HG03060 (cell line): ENCODE results near the gene EXOC7.

Source experiments
- ATAC-seq: cut with Tn5 transposase; IDR thresholded peaks from one replicate; pipeline ENCODE4 v1.9.1; 2021; ENCODE audit warnings: low read depth, moderate number of reproducible peaks; ENCODE audit not compliant: unreplicated experiment

Gene EXOC7

DNA sequence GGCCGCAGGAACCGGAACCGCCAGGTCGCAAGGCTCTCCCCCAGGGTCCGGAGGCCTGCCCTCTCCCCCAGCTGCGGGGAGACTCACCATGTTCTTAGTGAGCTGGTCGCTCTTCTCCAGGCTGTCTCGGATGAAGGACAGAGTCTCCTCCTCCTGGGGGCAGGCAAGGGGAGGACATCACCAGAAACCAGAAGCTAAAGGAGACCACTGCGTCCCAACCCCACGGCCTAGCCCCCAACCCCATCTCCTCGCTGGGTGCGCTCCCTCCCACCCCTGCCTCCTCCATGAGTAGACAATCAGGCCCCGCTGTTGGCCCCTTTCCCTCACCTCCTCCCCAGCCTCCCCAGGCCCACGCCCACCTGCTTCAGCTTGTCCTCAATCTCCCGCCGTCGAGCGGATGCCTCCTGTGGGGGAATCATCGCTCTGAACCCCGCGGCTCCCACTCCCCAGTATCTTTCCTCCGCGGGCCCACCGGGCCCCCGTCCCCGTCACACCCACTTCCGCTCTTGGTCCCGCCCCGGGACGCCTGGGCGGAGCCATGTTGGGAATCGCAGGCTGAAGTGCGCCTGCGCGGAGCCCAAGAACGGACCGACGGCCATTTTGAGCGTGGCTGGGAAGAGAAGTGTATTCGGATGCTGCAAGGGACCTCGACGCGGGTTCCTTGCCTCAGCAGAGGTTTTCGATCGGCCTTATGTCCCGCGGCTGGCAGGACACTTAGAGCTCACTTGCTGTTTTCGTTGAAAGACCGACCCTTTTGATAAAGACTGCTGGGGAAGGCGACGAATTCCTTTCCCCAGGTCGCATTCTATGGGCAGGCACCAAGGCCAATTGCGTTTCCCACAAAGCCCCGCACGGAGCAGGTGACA, at the start of gene EXOC7:
Gene EXOC7 (minus strand): TSS at position 514 of the 866 bp plus-strand sequence. CDS start 95 bp downstream, at position 419.
- ATAC-seq = no peak

DNA sequence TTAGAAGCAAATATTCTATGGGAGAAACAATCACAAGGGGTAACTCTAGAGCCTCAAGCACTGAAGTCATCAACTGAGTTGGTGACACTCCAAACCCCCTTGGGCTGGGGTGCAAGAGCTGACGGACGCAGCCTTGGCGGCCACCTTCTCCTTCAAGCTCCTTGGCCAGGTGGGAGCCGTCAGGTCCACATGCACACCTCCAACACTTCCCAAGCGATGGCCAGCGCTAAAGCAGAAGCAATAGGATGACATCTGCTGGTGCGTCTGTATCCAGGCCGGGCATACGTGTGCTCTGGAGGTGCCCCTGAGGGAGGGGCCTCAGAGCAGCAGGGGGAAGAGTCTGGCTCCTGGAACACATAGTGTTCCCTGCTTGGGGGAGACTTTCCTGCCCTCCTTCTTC, 49.6 kb upstream of the EXOC7 start:
- ATAC-seq = no peak

DNA sequence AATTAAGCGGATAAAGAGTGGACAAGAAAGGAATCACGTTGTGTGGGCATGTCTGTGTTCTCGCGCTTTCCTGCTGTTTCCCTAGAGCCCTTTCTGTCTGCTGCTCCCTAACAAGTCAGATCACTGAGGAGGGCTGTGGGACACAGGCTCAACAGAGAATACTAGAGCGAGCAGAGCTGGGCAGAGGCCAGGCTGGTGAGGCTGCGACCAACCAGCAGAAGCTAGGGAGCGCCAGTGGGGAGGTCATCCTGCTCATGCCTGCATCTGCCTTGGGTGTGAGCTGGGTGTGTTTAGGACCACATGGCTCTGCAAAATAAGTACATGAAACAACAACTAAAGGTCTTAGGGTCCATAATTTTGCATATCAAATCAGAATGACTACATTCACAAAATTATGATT, 49.0 kb upstream of the EXOC7 start:
- ATAC-seq = no peak

DNA sequence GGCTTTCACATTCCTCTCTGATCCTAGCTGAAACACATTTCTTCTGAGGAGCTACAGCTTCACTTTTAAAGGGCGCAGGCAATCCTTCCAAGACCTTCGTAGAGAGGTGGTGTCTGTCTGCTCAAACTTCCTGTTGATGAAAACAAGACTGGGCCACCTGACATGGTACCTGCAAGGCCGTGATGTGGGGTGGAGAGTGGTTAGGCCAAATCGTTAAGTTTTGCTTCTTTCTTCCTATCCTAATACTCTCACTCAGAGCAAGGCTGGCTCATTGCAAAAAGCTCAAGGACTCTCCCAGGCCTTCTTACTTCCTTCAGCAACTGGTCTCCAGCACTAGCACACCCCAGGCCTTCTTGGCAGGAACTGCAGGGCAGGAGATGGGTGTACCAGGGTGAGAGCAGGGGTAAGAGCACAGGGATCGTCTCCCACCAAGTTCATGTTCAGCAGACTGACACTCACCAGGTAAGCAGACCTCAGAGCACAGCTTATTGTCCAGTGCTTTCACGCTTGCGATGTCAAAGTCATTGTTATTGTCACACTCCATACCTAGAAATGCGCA, 48.4 kb upstream of the EXOC7 start:
- no peak for ATAC-seq

DNA sequence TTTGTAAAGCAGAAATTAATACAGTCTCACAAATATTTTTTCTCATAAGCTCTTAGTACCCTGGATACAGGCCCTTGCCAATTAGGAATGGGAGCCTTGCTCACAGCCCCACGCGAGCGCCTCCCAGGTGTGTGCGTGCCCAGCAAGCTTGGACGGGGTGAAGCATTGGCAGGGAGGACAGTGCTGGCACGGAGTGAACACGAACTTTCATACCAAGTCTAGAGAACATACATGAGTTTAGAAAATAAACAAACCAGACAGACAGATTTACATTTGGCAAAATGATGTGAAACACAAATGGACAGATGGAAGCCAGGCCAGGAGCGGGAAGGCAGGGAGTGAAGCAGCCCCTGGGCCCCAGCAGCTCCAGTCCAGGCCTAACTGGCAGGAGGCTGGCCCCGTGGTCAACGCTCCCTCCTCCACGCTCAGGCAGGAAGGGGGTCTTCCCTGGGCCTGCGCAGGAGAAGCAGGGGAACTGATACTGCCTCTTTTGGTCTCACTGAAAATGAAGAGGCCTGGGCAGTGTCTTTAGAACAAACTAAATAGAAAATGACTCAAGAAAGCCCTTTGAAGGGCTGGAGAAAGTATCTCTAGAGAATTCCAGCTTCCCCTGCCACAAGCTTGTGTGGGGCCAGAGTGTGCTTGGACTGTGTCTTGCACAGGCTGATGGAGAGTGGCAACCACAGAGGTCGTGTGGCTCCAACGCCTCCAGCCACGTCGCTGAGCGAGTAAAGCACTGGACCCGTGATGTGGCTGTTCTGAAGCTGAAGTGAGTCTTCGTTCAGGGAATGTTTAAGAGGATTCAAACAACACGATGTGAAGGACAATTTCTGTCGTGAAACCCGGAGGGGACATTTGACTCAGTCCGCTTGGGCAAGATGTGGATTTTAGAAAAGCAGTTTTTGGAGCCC, 47.4 kb upstream of the EXOC7 start:
- no peak for ATAC-seq

DNA sequence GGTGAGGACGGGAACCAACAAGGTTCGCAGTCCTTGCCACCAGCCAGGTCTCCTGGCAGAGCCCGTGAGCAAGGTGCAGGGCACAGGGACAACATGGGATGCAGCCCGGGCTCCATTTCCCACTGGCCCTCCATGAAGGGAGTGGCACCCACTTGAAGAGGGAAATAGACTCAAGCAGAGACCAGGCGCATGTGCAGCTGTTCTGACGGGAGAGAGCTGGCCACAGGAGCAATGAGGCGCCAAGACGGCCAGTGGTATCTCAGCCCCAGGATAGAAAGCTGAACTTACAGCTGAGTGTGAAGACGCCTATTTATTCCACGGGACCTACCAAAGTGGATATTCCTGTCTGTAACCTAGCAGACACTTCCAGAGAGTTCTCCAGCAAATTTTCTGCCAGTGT, 45.6 kb upstream of the EXOC7 start:
- ATAC-seq = no peak

DNA sequence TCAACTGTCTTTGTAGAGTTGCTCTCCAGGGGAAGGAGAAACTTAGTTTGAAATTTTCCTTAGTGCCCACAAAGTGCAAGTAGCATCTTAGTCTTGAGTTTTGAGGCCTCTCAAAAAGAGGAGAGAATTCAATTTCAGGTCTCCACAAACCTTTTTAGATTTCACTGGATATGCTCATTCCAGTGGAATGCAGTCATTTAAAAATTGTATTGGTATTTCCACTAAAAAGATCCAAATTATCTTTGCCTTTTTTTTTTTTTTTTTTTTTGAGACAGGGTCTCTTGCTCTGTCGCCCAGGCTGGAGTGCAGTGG, 44.4 kb upstream of the EXOC7 start:
- ATAC-seq = no peak

GRCh38 chr17:76147211-76148014, 43.8 kb upstream of the EXOC7 start:
- ATAC-seq = no peak

DNA sequence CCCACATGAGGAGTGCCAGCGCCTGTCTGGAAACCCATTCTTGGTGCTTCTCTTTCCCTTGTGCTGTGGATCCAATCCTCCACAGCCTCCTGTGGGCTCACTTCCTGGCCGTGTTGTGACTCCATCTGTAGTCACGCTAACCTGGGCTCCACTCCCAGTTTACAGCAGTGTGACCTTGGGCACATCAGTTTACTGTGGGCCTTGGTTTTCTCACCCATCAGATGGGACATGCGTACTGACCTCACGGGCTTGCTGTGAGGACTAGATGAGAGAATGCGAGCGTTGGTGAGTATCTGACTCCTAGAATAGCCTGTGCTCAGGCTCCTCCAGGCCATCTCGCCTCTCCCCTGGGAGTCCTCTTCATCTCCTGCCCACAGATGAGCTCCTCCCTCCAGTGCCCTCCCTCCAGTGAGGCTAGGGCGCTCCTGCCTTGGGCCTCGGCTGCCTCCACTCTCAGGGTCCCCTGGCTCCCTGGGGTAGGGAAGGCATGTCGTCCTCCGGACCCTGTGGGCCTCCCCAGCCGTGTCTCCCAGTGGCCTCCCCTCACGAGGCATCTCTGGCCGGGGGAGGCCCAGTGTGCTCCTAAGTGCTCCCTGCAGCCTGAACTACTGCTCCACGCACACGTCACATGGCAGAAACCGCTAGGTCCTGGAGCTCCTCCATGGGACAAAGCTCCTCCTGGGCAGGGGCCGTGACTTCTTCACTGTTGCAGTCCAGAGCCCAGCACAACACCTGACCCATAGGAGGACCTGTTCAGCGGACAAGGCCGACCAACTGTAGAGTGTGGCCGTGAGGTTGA, 42.7 kb upstream of the EXOC7 start:
- no peak for ATAC-seq

DNA sequence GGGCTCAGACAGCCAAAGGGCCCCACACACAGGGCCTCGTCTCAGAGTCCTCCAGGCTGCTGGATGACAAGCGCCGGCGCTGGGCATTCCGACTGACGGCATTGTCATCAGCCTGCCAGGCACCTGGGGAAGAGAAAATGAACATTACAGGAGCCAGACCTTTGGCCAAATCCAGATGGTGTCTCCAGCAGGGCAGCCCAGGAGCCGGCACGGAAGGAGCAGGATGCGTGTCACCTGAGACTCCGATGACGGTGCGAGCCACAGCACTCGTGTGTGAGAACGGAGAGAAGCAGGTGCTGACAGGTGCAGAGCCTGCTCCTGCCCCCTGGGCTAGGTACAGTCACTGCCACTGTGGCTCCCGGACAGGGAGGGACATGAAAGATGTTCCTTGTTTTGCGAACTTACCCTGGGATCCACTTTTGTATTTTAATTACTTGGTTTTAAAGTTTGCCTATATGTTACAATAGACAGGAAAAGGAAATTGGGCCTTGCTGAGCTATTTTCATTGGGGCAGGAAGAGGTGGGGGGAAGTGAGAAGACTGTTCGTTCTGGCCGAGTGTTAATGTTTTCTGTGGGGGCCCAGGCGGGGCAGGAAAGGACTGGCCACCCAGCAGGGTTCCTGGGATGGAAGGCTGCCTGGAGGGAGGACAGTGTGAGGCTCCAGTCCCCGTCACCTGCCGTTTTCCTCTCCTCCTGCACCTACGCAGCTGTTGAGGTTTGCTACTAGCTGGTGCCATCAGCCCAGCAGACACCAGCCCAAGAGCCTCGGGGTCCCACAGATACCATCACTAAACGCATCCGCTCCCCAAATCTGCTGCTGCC, 41.9 kb upstream of the EXOC7 start:
- no peak for ATAC-seq

DNA sequence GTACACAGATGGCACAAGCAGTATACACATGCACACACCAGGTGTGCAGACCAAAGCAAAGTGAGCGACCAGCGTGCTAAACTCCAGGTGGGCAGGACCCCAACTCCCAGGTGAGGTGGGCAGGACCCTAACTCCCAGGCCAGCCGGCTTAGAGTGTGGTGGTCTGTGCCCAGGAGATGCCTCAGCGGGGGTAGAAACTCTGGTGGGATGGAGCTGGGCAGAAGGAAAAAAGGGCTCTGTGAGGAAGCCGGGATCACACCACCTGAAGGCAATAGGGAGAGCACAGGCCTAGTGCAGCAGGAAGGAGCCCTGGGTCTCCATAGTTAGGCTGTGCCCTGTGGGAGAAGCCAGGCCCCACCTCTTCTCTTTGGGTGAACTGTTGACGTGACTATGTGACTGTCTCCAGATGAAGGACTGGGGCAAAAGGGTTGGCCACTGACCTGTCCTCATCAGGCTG, 39.0 kb upstream of the EXOC7 start:
- no peak for ATAC-seq

DNA sequence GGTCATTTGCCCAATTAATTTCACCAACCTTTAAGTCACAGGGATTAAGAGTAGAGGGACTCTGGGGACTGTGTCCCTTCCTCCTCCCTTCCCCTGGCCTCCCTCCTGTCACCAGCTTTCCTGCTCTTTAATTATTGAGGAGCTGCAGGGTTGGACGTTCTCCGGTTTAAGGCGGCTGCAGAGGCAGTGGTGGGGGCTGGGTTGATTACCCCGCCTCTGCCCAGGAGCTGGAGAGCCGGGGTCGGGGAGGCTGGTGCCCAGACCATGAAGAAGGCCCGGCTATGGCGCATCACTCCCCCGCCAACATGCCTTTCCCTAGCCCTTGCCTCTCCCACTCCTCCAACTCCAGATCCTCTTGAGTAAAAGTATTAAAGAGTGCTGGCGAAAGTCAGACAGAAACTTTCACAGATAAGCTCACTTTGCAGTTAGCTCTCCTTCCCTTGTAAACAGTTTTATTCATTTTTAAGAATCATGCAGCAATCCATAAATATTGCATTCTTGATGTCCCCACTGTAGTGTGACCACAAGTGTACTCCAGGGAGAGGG, 38.5 kb upstream of the EXOC7 start:
- ATAC-seq = no peak

DNA sequence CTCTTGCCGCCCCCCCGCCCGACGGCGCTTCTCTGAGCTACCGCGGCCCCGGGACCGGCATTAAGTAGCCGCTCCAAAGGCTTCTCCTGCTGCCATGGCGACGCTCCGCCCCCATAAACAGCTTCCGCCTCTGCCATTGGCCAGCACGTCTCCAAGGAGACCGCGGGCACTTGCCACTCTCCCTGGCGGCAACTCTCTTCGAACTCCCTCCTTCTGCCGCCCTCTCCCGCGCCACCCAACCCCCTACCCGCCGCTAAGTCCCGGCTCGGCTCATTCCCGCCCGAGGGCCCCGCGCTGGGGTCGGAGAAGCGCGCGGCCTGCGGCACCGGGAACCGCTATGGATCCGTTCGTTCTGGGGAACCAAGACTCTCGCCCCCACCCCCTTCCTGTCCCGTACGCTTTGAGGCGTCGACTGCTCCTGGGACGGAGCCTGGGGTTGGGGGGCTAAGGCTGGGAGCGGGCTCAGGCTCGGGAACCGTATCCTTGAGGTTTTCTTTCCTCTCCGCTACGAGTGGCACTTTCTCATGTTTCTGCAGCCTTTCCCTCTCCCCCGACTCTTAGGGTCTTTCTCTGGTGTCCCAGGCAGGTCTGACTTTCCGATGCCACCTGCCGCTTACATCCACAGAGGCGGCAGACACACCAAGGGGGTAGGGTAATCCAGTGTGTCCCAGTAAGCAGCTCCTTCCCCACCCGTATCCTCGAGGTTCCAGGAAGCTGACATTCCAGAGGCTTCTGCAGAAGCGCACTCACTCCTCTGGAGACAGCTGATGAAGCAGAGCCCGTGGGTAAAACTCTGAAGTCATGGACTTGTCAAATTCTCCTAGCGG, 37.8 kb upstream of the EXOC7 start, which contains the start of gene FOXJ1:
Gene FOXJ1 (minus strand): TSS at position 34 of the 827 bp plus-strand sequence. CDS start 850 bp downstream, outside the sequence.
- peak; percentile 44 for ATAC-seq

- ATAC-seq = no peak
These were observed 37.1 kb upstream of the EXOC7 start for GRCh38 chr17:76140661-76141211.

DNA sequence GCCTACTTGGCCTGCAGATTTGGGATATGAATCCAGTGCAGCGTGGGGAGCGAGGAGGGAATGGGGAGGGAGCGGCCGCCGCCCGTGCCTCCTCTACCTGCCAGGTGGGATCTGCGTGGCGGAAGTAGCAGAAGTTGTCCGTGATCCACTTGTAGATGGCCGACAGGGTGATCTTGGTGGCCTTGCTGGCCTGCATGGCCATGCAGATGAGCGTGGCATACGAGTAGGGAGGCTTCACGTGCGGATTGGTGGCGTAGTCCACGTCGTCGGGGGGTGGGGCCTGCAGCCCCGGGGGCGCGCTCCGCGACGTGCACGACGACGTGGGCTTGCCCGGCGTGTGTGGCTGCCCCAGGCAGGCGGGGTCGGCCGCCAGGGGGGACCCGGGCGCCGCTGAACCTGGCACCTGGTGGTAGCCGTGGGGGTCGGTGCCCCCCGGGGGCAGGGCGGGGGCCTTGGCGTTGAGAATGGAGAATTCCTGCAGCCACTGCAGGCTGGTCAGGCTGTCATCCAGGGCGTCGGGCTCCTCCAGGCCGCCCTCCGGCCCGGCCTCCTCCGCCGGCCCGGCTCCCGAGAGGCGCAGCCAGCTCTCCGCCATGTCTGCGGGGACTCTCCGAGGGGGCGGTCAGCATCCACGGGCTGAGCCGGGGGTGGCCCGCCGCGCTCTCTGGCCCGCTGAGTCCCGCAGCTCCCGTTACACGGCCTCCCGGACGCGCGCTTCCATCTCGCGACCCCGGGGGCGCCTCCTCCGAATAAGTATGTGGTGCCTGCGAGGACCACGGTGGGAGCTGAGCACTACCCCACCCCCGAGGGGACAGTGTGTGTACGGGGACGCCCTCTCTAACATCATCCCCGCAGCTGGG, 36.4 kb upstream of the EXOC7 start:
- ATAC-seq = no peak
